Kidney epithelial cell (primary cell): Measurements from ENCODE around the gene NDUFA8. TPM values are rescaled to one million over a fixed set of nuclear protein-coding genes. Genes with fewer than 3 reads are reported as not detected.

Experiments used
- DNase-seq: peaks from one replicate; pipeline ENCODE4 v3.0.0-alpha.2; 2010; ENCODE audit warnings: low read depth
- H3K27me3 ChIP-seq: 2 replicates; pipeline ENCODE4 v1.6.0; 2011; ENCODE audit warnings: low read length; ENCODE audit not compliant: control insufficient read depth, insufficient read depth
- H3K36me3 ChIP-seq: 2 replicates; pipeline ENCODE4 v1.5.1; 2011; ENCODE audit warnings: low read length; ENCODE audit not compliant: control insufficient read depth, insufficient read depth
- H3K4me3 ChIP-seq: 2 replicates; pipeline ENCODE4 v1.5.1; 2011; ENCODE audit warnings: low read depth, mild to moderate bottlenecking, control low read depth, low read length
- CTCF ChIP-seq: IDR thresholded peaks from 2 replicates; pipeline ENCODE4 v1.5.1; 2011; ENCODE audit warnings: mild to moderate bottlenecking, moderate library complexity, low read length, control low read depth, inconsistent platforms; ENCODE audit not compliant: insufficient read depth, poor library complexity, severe bottlenecking
- total RNA-seq: library from RNA; depleted of rRNA; stranded (reverse); fragments of >200 nt; gene quantifications from 2 replicates; pipeline ENCODE4 v1.2.3, GENCODE V29; 2015

The NDUFA8 gene
- total RNA-seq, 1 donor from 2014 or later: 42.7 TPM

GRCh38 chr9:122133263-122133983, 26.2 kb downstream of the NDUFA8 start:
- Histone ChIP-seq H3K36me3 (no peaks in the 10 kb centered on the region), H3K27me3 (peaks cover 9% of the 10 kb centered on the region), H3K4me3 (no peak overlapping the region)
- no peak for TF ChIP-seq CTCF
- no peak for DNase-seq

- DNase-seq: no peak
- Histone ChIP-seq H3K4me3 (no peak overlapping the region), H3K27me3 (peaks cover 9% of the 10 kb centered on the region), H3K36me3 (no peaks in the 10 kb centered on the region)
- no peak for TF ChIP-seq CTCF
Measured at GRCh38 chr9:122132539-122132938, 27.0 kb downstream of the NDUFA8 start.

GRCh38 chr9:122131401-122132001, 28.1 kb downstream of the NDUFA8 start:
- TF ChIP-seq CTCF: no peak
- no peak overlapping the region for H3K4me3 ChIP-seq
- peaks cover 10% of the 10 kb centered on the region for H3K27me3 ChIP-seq
- DNase-seq: no peak
- no peaks in the 10 kb centered on the region for H3K36me3 ChIP-seq

GRCh38 chr9:122130837-122131236, 28.7 kb downstream of the NDUFA8 start:
- Histone ChIP-seq H3K4me3 (no peak overlapping the region), H3K27me3 (peaks cover 13% of the 10 kb centered on the region), H3K36me3 (no peaks in the 10 kb centered on the region)
- no peak for DNase-seq
- TF ChIP-seq CTCF: no peak

GRCh38 chr9:122129969-122130368, 29.6 kb downstream of the NDUFA8 start:
- no peak for TF ChIP-seq CTCF
- H3K27me3 ChIP-seq: peaks cover 13% of the 10 kb centered on the region
- no peak overlapping the region for H3K4me3 ChIP-seq
- no peak for DNase-seq
- H3K36me3 ChIP-seq: no peaks in the 10 kb centered on the region
